ENCODE data around the gene TMEM168. TPM values are rescaled to one million over a fixed set of nuclear protein-coding genes. Genes with fewer than 3 reads are reported as not detected.

Gene TMEM168
- total and polyA plus RNA-seq, 2 experiments from 2014 or later = 5.2 to 14.8 TPM

DNA sequence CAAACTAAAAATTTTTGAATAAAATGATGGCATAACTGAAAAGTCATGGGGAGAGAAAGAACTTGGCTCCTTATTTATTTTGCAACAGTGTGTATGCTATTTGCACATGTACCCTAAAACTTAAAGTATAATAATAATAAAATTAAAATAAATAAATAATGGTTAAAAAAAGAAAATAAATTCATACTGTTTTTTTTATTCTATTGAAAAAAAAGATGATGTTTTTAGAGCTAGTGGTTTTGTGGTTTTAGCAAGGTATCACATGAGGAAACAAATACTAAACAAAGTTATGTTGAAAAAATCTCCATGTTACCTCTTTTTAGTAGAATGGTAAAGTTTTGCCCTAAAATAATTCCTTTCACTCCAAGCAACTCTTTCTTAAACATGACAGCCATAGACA is 26.2 kb downstream of the TMEM168 start (continued):
- TF ChIP-seq, protein P1, sequence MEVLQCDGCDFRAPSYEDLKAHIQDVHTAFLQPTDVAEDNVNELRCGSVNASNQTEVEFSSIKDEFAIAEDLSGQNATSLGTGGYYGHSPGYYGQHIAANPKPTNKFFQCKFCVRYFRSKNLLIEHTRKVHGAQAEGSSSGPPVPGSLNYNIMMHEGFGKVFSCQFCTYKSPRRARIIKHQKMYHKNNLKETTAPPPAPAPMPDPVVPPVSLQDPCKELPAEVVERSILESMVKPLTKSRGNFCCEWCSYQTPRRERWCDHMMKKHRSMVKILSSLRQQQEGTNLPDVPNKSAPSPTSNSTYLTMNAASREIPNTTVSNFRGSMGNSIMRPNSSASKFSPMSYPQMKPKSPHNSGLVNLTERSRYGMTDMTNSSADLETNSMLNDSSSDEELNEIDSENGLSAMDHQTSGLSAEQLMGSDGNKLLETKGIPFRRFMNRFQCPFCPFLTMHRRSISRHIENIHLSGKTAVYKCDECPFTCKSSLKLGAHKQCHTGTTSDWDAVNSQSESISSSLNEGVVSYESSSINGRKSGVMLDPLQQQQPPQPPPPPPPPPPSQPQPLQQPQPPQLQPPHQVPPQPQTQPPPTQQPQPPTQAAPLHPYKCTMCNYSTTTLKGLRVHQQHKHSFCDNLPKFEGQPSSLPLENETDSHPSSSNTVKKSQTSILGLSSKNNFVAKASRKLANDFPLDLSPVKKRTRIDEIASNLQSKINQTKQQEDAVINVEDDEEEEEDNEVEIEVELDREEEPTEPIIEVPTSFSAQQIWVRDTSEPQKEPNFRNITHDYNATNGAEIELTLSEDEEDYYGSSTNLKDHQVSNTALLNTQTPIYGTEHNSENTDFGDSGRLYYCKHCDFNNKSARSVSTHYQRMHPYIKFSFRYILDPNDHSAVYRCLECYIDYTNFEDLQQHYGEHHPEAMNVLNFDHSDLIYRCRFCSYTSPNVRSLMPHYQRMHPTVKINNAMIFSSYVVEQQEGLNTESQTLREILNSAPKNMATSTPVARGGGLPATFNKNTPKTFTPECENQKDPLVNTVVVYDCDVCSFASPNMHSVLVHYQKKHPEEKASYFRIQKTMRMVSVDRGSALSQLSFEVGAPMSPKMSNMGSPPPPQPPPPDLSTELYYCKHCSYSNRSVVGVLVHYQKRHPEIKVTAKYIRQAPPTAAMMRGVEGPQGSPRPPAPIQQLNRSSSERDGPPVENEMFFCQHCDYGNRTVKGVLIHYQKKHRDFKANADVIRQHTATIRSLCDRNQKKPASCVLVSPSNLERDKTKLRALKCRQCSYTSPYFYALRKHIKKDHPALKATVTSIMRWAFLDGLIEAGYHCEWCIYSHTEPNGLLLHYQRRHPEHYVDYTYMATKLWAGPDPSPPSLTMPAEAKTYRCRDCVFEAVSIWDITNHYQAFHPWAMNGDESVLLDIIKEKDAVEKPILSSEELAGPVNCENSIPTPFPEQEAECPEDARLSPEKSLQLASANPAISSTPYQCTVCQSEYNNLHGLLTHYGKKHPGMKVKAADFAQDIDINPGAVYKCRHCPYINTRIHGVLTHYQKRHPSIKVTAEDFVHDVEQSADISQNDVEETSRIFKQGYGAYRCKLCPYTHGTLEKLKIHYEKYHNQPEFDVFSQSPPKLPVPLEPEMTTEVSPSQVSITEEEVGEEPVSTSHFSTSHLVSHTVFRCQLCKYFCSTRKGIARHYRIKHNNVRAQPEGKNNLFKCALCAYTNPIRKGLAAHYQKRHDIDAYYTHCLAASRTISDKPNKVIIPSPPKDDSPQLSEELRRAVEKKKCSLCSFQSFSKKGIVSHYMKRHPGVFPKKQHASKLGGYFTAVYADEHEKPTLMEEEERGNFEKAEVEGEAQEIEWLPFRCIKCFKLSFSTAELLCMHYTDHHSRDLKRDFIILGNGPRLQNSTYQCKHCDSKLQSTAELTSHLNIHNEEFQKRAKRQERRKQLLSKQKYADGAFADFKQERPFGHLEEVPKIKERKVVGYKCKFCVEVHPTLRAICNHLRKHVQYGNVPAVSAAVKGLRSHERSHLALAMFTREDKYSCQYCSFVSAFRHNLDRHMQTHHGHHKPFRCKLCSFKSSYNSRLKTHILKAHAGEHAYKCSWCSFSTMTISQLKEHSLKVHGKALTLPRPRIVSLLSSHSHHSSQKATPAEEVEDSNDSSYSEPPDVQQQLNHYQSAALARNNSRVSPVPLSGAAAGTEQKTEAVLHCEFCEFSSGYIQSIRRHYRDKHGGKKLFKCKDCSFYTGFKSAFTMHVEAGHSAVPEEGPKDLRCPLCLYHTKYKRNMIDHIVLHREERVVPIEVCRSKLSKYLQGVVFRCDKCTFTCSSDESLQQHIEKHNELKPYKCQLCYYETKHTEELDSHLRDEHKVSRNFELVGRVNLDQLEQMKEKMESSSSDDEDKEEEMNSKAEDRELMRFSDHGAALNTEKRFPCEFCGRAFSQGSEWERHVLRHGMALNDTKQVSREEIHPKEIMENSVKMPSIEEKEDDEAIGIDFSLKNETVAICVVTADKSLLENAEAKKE (CRISPR knock-in tag; IDR thresholded peaks at IDR 0.05) = no peak
- TF ChIP-seq, protein P2, sequence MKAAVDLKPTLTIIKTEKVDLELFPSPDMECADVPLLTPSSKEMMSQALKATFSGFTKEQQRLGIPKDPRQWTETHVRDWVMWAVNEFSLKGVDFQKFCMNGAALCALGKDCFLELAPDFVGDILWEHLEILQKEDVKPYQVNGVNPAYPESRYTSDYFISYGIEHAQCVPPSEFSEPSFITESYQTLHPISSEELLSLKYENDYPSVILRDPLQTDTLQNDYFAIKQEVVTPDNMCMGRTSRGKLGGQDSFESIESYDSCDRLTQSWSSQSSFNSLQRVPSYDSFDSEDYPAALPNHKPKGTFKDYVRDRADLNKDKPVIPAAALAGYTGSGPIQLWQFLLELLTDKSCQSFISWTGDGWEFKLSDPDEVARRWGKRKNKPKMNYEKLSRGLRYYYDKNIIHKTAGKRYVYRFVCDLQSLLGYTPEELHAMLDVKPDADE (IDR thresholded peaks at IDR 0.05) = no peak
- TF ChIP-seq EZH2 (IDR thresholded peaks at IDR 0.05; ENCODE audit: low read depth, unreplicated experiment) (no peak), EZH2phosphoT487 (IDR thresholded peaks at IDR 0.05; ENCODE audit: unreplicated experiment) (no peak), STAT1 (IDR thresholded peaks at IDR 0.05; ENCODE audit: unreplicated experiment) (no peak), ZNF331 (CRISPR knock-in tag; IDR thresholded peaks at IDR 0.05; ENCODE audit: low read depth) (no peak), ZNF114 (CRISPR knock-in tag; IDR thresholded peaks at IDR 0.05) (no peak), CREB1 (CRISPR knock-in tag; IDR thresholded peaks at IDR 0.05; ENCODE audit: low read depth) (no peak), NANOG (IDR thresholded peaks at IDR 0.05; ENCODE audit: borderline replicate concordance) (no peak)
- TF ChIP-seq, protein P3, sequence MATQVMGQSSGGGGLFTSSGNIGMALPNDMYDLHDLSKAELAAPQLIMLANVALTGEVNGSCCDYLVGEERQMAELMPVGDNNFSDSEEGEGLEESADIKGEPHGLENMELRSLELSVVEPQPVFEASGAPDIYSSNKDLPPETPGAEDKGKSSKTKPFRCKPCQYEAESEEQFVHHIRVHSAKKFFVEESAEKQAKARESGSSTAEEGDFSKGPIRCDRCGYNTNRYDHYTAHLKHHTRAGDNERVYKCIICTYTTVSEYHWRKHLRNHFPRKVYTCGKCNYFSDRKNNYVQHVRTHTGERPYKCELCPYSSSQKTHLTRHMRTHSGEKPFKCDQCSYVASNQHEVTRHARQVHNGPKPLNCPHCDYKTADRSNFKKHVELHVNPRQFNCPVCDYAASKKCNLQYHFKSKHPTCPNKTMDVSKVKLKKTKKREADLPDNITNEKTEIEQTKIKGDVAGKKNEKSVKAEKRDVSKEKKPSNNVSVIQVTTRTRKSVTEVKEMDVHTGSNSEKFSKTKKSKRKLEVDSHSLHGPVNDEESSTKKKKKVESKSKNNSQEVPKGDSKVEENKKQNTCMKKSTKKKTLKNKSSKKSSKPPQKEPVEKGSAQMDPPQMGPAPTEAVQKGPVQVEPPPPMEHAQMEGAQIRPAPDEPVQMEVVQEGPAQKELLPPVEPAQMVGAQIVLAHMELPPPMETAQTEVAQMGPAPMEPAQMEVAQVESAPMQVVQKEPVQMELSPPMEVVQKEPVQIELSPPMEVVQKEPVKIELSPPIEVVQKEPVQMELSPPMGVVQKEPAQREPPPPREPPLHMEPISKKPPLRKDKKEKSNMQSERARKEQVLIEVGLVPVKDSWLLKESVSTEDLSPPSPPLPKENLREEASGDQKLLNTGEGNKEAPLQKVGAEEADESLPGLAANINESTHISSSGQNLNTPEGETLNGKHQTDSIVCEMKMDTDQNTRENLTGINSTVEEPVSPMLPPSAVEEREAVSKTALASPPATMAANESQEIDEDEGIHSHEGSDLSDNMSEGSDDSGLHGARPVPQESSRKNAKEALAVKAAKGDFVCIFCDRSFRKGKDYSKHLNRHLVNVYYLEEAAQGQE (IDR thresholded peaks at IDR 0.05; ENCODE audit: unreplicated experiment) = no peak
- TF ChIP-seq, protein P4, sequence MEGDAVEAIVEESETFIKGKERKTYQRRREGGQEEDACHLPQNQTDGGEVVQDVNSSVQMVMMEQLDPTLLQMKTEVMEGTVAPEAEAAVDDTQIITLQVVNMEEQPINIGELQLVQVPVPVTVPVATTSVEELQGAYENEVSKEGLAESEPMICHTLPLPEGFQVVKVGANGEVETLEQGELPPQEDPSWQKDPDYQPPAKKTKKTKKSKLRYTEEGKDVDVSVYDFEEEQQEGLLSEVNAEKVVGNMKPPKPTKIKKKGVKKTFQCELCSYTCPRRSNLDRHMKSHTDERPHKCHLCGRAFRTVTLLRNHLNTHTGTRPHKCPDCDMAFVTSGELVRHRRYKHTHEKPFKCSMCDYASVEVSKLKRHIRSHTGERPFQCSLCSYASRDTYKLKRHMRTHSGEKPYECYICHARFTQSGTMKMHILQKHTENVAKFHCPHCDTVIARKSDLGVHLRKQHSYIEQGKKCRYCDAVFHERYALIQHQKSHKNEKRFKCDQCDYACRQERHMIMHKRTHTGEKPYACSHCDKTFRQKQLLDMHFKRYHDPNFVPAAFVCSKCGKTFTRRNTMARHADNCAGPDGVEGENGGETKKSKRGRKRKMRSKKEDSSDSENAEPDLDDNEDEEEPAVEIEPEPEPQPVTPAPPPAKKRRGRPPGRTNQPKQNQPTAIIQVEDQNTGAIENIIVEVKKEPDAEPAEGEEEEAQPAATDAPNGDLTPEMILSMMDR (conservative IDR thresholded peaks at IDR 0.05; ENCODE audit: low read depth in 2 of 2) = no peak
